ENCODE results near the gene PRKN.

DNA sequence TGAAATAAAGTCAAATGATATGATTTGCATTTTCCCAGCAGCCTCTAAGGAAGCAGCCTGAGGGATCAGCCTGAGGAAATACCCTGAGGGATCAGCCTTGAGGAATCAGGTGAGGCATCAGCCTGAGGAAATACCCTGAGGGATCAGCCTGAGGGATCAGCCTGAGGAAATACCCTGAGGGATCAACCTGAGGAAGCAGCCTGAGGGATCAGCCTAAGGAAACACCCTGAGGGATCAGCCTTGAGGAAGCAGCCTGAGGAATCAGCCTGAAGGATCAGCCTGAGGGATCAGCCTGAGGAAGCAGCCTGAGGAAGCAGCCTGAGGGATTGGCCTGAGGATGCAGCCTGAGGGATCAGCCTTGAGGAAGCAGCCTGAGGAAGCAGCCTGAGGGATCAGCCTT, 784.0 kb downstream of the PRKN start:
- TF ChIP-seq, protein P1, sequence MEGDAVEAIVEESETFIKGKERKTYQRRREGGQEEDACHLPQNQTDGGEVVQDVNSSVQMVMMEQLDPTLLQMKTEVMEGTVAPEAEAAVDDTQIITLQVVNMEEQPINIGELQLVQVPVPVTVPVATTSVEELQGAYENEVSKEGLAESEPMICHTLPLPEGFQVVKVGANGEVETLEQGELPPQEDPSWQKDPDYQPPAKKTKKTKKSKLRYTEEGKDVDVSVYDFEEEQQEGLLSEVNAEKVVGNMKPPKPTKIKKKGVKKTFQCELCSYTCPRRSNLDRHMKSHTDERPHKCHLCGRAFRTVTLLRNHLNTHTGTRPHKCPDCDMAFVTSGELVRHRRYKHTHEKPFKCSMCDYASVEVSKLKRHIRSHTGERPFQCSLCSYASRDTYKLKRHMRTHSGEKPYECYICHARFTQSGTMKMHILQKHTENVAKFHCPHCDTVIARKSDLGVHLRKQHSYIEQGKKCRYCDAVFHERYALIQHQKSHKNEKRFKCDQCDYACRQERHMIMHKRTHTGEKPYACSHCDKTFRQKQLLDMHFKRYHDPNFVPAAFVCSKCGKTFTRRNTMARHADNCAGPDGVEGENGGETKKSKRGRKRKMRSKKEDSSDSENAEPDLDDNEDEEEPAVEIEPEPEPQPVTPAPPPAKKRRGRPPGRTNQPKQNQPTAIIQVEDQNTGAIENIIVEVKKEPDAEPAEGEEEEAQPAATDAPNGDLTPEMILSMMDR (IDR thresholded peaks at IDR 0.05): no peak
- no peak for TF ChIP-seq POLR2A (IDR thresholded peaks at IDR 0.05)
